ENCODE data around the gene ZNF541. TPM values are rescaled to one million over a fixed set of nuclear protein-coding genes. Genes with fewer than 3 reads are reported as not detected.

ZNF541 gene
- total RNA-seq, 1 donor from 2014 or later, result not detected

DNA sequence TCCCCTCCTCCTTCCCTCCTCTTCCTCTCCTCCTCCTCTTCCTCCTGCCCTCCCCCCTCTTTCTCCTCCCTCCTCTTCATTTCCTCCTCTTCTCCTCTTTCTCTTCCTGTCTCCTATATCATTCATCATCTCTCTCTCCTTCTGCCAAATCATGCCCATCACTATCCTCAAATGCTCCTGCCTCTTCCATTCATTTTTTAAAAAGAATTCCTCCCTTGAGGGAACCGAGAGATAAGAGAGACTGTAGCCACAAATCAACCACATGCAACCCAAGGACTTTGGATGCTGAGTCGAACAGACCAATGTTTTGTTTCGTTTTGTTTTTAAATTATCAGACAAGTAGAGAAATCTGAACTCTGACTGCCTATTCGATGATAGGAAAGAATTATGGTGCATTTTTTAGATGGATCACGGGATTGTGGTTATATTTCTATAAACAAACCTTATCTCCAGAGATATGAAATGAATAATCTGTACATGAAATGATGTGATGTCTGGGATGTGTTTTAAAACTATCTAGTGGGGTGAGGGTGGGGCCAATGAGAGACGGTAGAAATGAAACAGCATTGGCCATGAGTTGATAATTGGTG lies 9.5 kb upstream of the ZNF541 start:
- TF ChIP-seq, protein P1, sequence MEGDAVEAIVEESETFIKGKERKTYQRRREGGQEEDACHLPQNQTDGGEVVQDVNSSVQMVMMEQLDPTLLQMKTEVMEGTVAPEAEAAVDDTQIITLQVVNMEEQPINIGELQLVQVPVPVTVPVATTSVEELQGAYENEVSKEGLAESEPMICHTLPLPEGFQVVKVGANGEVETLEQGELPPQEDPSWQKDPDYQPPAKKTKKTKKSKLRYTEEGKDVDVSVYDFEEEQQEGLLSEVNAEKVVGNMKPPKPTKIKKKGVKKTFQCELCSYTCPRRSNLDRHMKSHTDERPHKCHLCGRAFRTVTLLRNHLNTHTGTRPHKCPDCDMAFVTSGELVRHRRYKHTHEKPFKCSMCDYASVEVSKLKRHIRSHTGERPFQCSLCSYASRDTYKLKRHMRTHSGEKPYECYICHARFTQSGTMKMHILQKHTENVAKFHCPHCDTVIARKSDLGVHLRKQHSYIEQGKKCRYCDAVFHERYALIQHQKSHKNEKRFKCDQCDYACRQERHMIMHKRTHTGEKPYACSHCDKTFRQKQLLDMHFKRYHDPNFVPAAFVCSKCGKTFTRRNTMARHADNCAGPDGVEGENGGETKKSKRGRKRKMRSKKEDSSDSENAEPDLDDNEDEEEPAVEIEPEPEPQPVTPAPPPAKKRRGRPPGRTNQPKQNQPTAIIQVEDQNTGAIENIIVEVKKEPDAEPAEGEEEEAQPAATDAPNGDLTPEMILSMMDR (IDR thresholded peaks at IDR 0.05; ENCODE audit: unreplicated experiment), result no peak
- peaks cover 5% of the 10 kb centered on the region for H3K27me3 Mint-ChIP-seq (ENCODE audit: unreplicated experiment)
- no peak overlapping the region for H3K4me3 Mint-ChIP-seq (ENCODE audit: unreplicated experiment)
- H3K9me3 Mint-ChIP-seq (ENCODE audit: unreplicated experiment), result no peaks in the 10 kb centered on the region
- H3K27ac Mint-ChIP-seq (ENCODE audit: unreplicated experiment), result no peak overlapping the region
- DNase-seq (ENCODE audit: low spot score), result no peak
- peaks cover 9% of the 10 kb centered on the region for H3K36me3 Mint-ChIP-seq (ENCODE audit: low read depth, unreplicated experiment)
- H3K4me1 Mint-ChIP-seq (ENCODE audit: unreplicated experiment), result no peaks in the 10 kb centered on the region

- peaks cover 9% of the 10 kb centered on the region for H3K36me3 Mint-ChIP-seq (ENCODE audit: low read depth, unreplicated experiment)
- no peak overlapping the region for H3K27ac Mint-ChIP-seq (ENCODE audit: unreplicated experiment)
- no peak for DNase-seq (ENCODE audit: low spot score)
- H3K9me3 Mint-ChIP-seq (ENCODE audit: unreplicated experiment), result no peaks in the 10 kb centered on the region
- TF ChIP-seq, protein P1 (IDR thresholded peaks at IDR 0.05; ENCODE audit: unreplicated experiment), result no peak
- H3K4me1 Mint-ChIP-seq (ENCODE audit: unreplicated experiment), result no peaks in the 10 kb centered on the region
- peaks cover 5% of the 10 kb centered on the region for H3K27me3 Mint-ChIP-seq (ENCODE audit: unreplicated experiment)
- H3K4me3 Mint-ChIP-seq (ENCODE audit: unreplicated experiment), result no peak overlapping the region
These were observed 8.8 kb upstream of the ZNF541 start for GRCh38 chr19:47581605-47582319.

GRCh38 chr19:47580397-47580796 lies 7.4 kb upstream of the ZNF541 start:
- TF ChIP-seq, protein P1 (IDR thresholded peaks at IDR 0.05; ENCODE audit: unreplicated experiment), result no peak
- no peaks in the 10 kb centered on the region for H3K4me1 Mint-ChIP-seq (ENCODE audit: unreplicated experiment)
- H3K4me3 Mint-ChIP-seq (ENCODE audit: unreplicated experiment), result no peak overlapping the region
- H3K27me3 Mint-ChIP-seq (ENCODE audit: unreplicated experiment), result peaks cover 3% of the 10 kb centered on the region
- H3K27ac Mint-ChIP-seq (ENCODE audit: unreplicated experiment), result no peak overlapping the region
- peaks cover 5% of the 10 kb centered on the region for H3K36me3 Mint-ChIP-seq (ENCODE audit: low read depth, unreplicated experiment)
- no peaks in the 10 kb centered on the region for H3K9me3 Mint-ChIP-seq (ENCODE audit: unreplicated experiment)
- DNase-seq (ENCODE audit: low spot score), result no peak

DNA sequence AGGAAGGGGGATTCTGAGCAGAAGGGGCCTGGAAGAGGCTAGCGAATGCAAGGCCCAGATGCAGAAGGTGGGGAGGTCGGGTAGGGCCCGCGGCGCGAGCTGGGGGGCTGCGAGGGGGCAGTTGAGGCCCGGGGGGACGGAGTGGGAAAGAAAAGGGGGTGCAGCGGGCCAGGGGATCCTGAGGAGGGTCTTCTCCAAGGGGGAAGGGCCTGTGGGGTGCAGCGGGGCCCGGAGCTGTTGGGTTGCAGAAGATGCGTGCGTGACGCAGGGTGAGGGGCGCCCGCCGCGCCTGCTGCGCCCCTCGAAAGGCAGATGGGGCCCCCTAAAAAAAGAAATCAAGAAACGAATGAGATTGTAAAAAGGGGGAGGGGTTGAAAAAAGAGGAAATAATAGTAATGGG lies 313 bp downstream of the ZNF541 start:
- Mint-ChIP-seq H3K9me3 (ENCODE audit: unreplicated experiment) (no peaks in the 10 kb centered on the region), H3K27me3 (ENCODE audit: unreplicated experiment) (no peaks in the 10 kb centered on the region), H3K4me3 (ENCODE audit: unreplicated experiment) (no peak overlapping the region), H3K27ac (ENCODE audit: unreplicated experiment) (no peak overlapping the region), H3K36me3 (ENCODE audit: low read depth, unreplicated experiment) (no peaks in the 10 kb centered on the region), H3K4me1 (ENCODE audit: unreplicated experiment) (no peaks in the 10 kb centered on the region)
- TF ChIP-seq, protein P1 (IDR thresholded peaks at IDR 0.05; ENCODE audit: unreplicated experiment), result no peak
- no peak for DNase-seq (ENCODE audit: low spot score)

DNA sequence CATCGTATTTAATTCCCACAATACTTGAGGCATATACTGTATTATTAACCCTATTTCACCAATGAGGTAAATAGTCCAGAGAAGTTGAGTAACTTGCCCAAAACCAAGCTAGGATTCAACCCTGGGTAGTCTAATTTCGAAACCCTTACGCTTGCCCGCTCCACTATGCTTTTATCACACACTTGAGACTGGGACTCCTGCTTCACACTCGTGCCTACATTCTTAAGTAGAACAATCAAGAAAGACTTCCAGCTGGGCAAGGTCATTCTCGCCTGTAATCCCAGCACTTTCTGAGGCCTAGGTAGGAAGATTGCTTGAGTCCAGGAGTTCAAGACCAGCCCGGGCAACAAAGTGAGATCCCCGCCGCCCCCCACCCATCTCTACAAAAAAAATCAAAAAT lies 3.6 kb downstream of the ZNF541 start:
- TF ChIP-seq, protein P1 (IDR thresholded peaks at IDR 0.05; ENCODE audit: unreplicated experiment), result no peak
- no peaks in the 10 kb centered on the region for H3K9me3 Mint-ChIP-seq (ENCODE audit: unreplicated experiment)
- no peaks in the 10 kb centered on the region for H3K4me1 Mint-ChIP-seq (ENCODE audit: unreplicated experiment)
- no peaks in the 10 kb centered on the region for H3K27me3 Mint-ChIP-seq (ENCODE audit: unreplicated experiment)
- H3K36me3 Mint-ChIP-seq (ENCODE audit: low read depth, unreplicated experiment), result no peaks in the 10 kb centered on the region
- H3K4me3 Mint-ChIP-seq (ENCODE audit: unreplicated experiment), result no peak overlapping the region
- no peak overlapping the region for H3K27ac Mint-ChIP-seq (ENCODE audit: unreplicated experiment)
- no peak for DNase-seq (ENCODE audit: low spot score)
